ENCODE results near the gene SIRPA.

The SIRPA gene

DNA sequence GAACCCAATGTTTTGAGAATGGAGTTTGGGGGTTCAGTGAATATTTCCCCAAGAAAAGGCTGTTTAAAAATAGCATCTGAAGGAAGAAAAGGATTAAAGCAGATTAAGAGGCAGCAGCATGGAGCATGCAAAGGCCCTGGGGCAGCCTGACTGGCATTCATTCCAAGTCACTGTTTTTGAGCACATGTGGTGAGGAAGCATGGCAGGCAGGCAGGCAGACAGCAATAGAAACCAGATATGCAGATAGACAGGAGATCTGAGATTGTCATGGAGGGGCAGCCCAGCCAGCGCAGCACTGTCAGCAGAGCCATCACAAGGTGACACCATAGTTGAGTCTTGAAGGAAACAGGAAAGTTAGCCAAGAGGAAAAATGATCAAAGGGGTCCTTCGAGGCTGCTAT, 37.8 kb downstream of the SIRPA start:
- no peak for DNase-seq

- no peak for DNase-seq
Measured at GRCh38 chr20:1933465-1933870, 38.3 kb downstream of the SIRPA start.

GRCh38 chr20:1934156-1934555, 38.9 kb downstream of the SIRPA start:
- no peak for DNase-seq

DNA sequence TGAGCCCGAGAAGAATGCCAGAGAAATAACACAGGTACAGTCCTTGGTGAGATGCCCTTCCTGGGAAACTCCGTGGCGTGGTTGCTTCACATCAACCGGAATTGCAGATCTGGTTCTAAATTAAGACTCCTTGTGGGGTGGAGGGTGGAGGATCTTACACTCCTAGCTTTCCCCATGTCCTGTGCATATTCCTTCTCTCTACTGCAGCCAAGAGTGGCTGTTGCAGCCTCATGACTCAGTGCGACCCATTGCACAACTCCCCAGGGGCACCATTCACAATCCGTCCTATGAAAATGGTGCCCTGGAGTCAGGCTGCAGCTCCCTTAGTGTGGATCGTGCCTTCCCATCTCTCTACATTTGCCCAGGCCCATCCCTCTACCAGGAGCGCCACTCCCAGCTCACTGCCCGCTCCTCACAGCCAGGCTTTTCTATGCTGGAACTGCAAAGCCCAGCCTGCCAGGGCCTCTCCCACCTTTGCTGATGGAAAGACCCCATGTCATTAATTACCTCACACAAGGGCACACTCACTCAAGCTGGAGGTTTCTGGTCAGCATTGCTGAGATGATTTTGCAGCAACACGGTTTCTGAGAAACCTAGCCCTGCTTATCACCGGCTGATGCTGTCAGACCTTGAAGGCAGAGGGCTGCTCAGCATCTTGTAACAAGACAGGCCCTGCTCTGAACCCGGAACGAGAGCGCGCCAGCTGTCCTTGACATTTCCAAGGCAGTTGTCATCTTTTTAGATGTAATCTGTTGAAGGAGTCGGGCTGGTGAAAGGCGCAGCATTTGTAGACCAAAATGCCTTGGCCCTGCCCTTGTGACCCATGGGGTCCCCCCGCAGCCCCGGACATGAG, 39.7 kb downstream of the SIRPA start:
- DNase-seq = no peak

- DNase-seq = no peak
Measured at GRCh38 chr20:1935696-1936366, 40.6 kb downstream of the SIRPA start.

GRCh38 chr20:1937316-1937976, 42.2 kb downstream of the SIRPA start:
- no peak for DNase-seq

DNA sequence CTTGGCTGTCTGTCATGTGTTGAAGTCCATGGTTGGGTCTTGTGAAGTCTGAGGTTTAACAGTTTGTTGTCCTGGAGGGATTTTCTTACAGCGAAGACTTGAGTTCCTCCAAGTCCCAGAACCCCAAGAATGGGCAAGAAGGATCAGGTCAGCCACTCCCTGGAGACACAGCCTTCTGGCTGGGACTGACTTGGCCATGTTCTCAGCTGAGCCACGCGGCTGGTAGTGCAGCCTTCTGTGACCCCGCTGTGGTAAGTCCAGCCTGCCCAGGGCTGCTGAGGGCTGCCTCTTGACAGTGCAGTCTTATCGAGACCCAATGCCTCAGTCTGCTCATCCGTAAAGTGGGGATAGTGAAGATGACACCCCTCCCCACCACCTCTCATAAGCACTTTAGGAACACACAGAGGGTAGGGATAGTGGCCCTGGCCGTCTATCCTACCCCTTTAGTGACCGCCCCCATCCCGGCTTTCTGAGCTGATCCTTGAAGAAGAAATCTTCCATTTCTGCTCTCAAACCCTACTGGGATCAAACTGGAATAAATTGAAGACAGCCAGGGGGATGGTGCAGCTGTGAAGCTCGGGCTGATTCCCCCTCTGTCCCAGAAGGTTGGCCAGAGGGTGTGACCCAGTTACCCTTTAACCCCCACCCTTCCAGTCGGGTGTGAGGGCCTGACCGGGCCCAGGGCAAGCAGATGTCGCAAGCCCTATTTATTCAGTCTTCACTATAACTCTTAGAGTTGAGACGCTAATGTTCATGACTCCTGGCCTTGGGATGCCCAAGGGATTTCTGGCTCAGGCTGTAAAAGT, 43.5 kb downstream of the SIRPA start:
- no peak for DNase-seq

GRCh38 chr20:1939270-1939595, 44.0 kb downstream of the SIRPA start:
- DNase-seq = no peak

GRCh38 chr20:1940581-1940980, 45.4 kb downstream of the SIRPA start:
- no peak for DNase-seq

DNA sequence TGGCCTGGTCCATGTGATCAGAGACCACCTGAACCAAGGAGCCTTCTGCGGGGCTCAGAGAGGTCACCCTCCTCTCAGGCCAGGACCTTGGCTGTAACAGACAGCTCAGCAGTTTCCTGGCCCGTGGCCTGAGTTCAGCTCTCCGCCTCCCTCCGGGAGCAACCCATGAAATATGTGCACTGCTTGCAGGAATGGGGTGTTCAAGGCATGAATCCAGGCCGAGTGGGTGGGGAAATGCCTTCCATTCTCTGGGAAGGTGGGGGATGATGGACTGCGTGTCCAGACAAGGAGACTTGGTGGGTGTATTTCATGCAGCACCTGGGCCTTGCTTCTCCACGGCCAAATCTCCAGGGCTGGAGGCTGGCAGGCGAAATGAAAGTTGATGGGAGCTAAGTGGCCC, 46.0 kb downstream of the SIRPA start:
- DNase-seq = no peak

GRCh38 chr20:1942061-1942460, 46.9 kb downstream of the SIRPA start:
- DNase-seq = no peak

GRCh38 chr20:1942486-1943274, 47.5 kb downstream of the SIRPA start:
- no peak for DNase-seq

GRCh38 chr20:1943275-1944002, 48.2 kb downstream of the SIRPA start:
- no peak for DNase-seq

GRCh38 chr20:1944345-1945091, 49.3 kb downstream of the SIRPA start:
- no peak for DNase-seq

DNA sequence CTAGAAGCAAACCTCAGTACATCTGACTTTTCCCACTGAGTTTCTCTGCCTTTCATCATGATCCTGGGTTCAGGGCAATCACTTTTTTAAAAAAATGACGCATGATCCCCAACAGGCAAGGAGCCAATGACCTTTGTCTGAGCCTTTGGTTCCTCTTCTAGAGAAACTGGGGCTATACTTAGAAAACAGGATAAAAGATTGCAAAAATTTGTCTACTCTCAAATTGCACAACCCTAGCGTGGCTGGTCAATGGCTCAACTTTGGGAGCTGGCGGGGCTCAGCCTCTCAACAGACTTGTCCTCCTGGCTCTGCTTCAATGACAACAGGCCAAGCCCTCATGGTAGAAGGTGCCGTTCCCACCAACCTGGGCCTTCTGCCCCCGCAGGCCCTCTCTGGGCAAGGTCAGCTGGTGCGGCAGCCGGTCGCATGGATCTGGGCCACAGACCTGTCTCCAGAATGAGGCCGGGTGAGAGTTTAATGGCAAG, 50.0 kb downstream of the SIRPA start:
- no peak for DNase-seq

DNA sequence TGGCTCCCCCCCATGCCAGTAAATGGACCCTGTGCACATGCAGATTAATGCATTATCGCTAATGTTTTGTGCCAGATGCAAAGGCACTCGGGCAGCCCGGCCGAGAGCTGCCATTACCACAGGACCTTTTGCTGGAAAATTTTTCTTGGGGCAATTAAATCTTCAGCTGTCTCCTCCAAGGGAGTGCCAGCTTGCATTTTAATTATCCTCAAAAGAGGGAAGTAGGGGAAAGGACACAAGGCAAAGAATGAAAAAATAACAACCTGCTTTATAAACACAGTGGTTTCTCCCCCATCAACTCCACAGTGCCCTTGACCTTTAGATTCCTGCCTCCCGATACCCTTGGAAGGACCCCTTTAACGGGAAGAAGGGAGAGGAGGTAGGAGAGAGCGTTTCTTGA, 50.5 kb downstream of the SIRPA start:
- DNase-seq = no peak

DNA sequence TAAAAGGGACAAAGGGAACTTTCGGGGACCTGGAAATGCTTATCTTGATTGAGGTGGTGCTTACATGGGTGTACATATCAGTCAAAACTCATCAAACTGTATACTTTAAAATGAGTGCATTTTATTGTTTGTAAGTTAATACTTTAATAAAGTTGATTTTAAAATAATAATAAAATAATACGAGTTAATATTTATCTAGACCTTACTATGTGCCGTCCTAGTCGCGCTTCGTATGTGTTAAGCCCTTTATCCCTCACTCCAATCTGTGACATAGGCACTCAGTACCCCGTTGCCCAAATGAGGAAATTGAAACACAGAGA, 51.2 kb downstream of the SIRPA start:
- no peak for DNase-seq

GRCh38 chr20:1946762-1947534, 51.7 kb downstream of the SIRPA start:
- DNase-seq = peak; percentile 66

GRCh38 chr20:1947535-1947846, 52.3 kb downstream of the SIRPA start:
- DNase-seq = no peak
